ENCODE data around the gene ZNF385C. TPM values are rescaled to one million over a fixed set of nuclear protein-coding genes. Genes with fewer than 3 reads are reported as not detected.

ZNF385C gene
- total RNA-seq, 4 donors from 2014 or later = 0.18 to 0.38 TPM; not detected in 2

DNA sequence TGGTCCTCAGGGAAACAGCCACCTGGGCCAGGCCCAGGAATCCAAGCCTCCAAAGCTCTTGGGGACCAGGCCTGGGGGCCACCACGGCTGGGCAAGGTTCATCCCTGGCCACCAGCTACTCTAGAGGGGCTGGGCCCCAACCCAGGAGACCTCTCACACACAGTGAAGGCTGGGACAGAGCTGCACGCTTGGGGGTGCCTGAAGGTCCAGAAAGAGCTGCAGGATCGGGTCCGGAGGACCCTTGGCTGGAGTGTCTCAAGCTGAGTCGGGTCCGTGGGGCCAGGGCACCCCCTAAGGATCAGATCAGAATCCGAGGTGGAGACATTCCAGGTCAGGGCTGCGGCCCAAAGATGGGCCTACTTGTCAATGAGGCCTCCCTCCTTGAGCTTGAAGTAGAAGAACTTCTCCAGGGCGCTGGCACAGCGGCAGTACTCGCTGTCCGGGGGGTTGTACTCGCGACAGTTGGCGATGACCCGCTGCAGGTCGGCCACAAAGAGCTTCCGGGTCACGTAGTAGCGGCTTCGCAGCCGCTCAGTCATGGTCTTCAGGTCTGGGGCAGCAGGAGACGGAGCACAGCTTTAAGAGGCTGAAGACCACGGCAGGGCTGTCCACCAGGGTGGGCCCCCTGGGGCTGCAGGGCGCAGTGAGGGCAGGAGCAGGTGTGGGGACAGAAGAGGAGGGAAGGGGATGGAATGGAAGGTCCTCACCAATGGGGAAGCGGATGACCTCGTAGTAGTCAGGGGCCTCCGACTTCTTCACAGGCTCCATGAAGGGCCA is 15.2 kb upstream of the ZNF385C start:
- TF ChIP-seq, protein P1, sequence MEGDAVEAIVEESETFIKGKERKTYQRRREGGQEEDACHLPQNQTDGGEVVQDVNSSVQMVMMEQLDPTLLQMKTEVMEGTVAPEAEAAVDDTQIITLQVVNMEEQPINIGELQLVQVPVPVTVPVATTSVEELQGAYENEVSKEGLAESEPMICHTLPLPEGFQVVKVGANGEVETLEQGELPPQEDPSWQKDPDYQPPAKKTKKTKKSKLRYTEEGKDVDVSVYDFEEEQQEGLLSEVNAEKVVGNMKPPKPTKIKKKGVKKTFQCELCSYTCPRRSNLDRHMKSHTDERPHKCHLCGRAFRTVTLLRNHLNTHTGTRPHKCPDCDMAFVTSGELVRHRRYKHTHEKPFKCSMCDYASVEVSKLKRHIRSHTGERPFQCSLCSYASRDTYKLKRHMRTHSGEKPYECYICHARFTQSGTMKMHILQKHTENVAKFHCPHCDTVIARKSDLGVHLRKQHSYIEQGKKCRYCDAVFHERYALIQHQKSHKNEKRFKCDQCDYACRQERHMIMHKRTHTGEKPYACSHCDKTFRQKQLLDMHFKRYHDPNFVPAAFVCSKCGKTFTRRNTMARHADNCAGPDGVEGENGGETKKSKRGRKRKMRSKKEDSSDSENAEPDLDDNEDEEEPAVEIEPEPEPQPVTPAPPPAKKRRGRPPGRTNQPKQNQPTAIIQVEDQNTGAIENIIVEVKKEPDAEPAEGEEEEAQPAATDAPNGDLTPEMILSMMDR (IDR thresholded peaks at IDR 0.05) = no peak
- TF ChIP-seq POLR2A (IDR thresholded peaks at IDR 0.05) = no peak
- Histone ChIP-seq H3K27ac (peak overlapping the region; percentile 87 to 97 (median 94)), H3K9me3 (no peaks in the 10 kb centered on the region), H3K27me3 (no peaks in the 10 kb centered on the region), H3K4me1 (peaks cover 20 to 57% (median 20%) of the 10 kb centered on the region in 3 donors), H3K4me3 (no peak overlapping the region), H3K36me3 (peaks cover 0 to 58% (median 11%) of the 10 kb centered on the region in 3 donors)
- intact Hi-C loops (cut with DNase I) = loop anchor here (2.0 kb wide), 1 partner anchor 87 kb away; no protein-coding TSS in a partner anchor
- WGBS, 2 donors = 79 to 80% methylated on average over 6 to 7 of the region's 28 CpGs
- no peak for DNase-seq

DNA sequence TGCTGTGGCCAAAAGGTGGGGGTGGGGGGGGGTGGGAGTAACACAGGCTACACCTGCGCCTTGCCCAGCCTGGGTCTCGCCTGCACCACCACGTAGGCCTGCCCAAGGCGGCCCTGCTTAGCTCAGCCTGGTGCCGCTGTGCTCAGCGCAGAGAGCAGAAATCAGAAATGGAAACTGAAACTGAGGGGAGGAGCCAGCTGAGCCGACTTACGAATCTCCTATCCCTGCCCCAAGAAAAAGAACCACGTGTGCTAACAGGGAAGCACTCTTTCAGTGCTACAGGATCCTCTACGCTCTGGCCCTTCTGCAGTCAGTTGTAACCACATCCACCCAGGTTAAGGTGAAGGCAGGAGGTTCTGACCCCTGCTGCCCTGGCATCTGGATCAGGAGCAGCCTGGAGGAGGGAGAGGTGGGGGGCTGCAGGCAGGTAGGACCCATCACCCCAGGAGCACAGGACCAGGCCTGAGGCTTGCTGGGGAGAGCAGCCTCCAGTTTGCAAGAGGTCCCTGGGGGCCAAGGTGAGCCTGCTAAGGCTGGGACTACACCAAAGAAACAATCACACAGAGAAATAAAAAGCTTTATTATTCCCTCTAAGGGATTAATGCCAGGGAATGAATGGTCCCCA is 14.4 kb upstream of the ZNF385C start, which contains the start of gene DHX58:
Gene DHX58 (minus strand): TSS at position 163 of the 625 bp plus-strand sequence. CDS start 822 bp downstream, outside the sequence.
- H3K9me3 ChIP-seq = no peaks in the 10 kb centered on the region
- peaks cover 0 to 54% (median 9%) of the 10 kb centered on the region in 3 donors for H3K36me3 ChIP-seq
- DNase-seq = no peak
- 0 to 5% methylated on average over 4 to 10 of the region's 10 CpGs for WGBS, 2 donors
- TF ChIP-seq, protein P1 (IDR thresholded peaks at IDR 0.05) = no peak
- peak in 2 of 4 donors; percentile 18 to 68 for TF ChIP-seq POLR2A (IDR thresholded peaks at IDR 0.05)
- peak within 1 kb of the TSS; percentile 87 to 97 (median 94) for H3K27ac ChIP-seq
- H3K27me3 ChIP-seq = no peaks in the 10 kb centered on the region
- peak within 1 kb of the TSS; percentile 43 to 73 (median 64) for H3K4me3 ChIP-seq
- intact Hi-C loops (cut with DNase I) = loop anchor here (2.0 kb wide), 1 partner anchor 86 kb away; no protein-coding TSS in a partner anchor
- H3K4me1 ChIP-seq = peaks cover 20 to 59% (median 20%) of the 10 kb centered on the region in 3 donors

DNA sequence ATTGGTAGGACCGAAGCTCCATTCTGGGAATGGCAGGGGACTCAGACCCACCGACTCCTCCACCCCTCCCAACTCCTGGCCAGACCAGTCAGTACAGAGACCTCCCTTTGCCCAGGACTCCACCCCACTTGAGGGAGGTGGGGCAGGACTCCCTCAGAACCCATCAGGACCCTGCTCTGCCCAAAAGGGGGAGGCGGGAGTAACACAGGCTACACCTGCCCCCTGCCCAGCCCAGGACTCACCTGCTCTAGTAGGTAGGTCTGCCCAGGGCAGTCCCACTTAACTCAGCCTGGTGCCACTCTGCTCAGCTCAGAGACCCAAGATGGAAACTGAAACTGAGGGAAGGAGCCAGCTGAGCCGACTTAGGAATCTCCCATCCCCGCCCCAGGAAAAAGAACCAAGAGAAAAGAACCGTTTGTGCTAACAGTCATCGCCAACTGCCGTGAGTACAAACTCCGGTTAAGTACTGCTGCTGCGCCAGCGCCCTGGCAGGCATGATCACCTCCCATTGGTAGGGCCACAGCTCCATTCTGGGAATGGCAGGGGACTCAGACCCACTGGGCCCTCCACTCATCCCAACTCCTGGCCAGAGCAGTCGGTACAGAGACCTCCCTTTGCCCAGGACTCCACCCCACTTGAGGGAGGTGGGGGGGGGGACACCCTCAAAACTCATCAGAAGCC is 13.7 kb upstream of the ZNF385C start:
- Histone ChIP-seq H3K27ac (peak overlapping the region; percentile 87 to 97 (median 94)), H3K36me3 (peaks cover 0 to 48% (median 3%) of the 10 kb centered on the region in 3 donors), H3K27me3 (no peaks in the 10 kb centered on the region), H3K4me1 (peaks cover 20 to 63% (median 20%) of the 10 kb centered on the region in 3 donors), H3K9me3 (no peaks in the 10 kb centered on the region), H3K4me3 (peak overlapping the region; percentile 43 to 73 (median 64))
- TF ChIP-seq POLR2A (IDR thresholded peaks at IDR 0.05) = peak in 1 of 4 donors; percentile 25
- TF ChIP-seq, protein P1 (IDR thresholded peaks at IDR 0.05) = no peak
- DNase-seq = no peak
- WGBS, 2 donors = 9% methylated on average over 3 of the region's 12 CpGs; no CpG with 5 or more reads in 1 of the 2 donors
- intact Hi-C loops (cut with DNase I) = loop anchor here (2.0 kb wide), 1 partner anchor 85 kb away; no protein-coding TSS in a partner anchor

DNA sequence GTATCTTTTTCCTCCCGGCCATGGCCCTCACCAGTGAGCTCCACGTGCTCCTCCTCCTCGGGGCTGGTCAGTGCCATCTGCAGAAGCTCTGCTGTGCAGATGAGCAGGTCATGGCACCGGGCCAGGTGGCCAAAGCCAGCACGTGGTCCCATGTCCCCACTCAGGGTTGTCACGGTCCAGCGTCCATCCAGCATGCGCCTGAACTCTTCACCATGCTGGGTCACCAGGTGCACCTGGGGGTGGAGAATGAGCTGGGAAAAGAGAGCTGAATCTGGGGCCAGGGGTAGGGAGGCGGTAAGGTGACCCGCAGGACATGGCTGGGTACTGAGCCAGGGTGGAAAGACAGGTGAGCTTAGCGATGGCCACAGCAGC is 13.0 kb upstream of the ZNF385C start:
- intact Hi-C loops (cut with DNase I) = no loop called here
- TF ChIP-seq, protein P1 (IDR thresholded peaks at IDR 0.05) = no peak
- TF ChIP-seq POLR2A (IDR thresholded peaks at IDR 0.05) = no peak
- Histone ChIP-seq H3K4me3 (peak overlapping the region in 2 of 4 donors; percentile 61 to 73), H3K4me1 (peaks cover 20 to 59% (median 20%) of the 10 kb centered on the region in 3 donors), H3K27ac (peak overlapping the region; percentile 87 to 97 (median 94)), H3K9me3 (no peaks in the 10 kb centered on the region), H3K36me3 (peaks cover 0 to 45% (median 0%) of the 10 kb centered on the region in 3 donors), H3K27me3 (no peaks in the 10 kb centered on the region)
- DNase-seq = no peak
- 92 to 100% methylated on average over 1 to 11 of the region's 11 CpGs for WGBS, 2 donors

All from esophagus squamous epithelium (tissue), 5 donors.